HCT116 (cell line): ENCODE results near the gene ADARB2. TPM values are rescaled to one million over a fixed set of nuclear protein-coding genes. Genes with fewer than 3 reads are reported as not detected.

ENCODE experiments used
- ATAC-seq: fragments of 200-7000 bp; cut with Tn5 transposase; 2 replicates; pipeline ENCODE4 v1.9.1; 2020; ENCODE audit warnings: mild to moderate bottlenecking, moderate library complexity
- BruUV-seq: library from RNA; stranded (reverse); fragments of 400-500 nt; replicated peaks from 2 replicates; lab custom pipeline; 2021; lab: Mats Ljungman, UMichigan
- CTCF ChIA-PET: fragments of 300-600 bp; sonication (Branson Sonifier 250); formaldehyde crosslinking; loops from one replicate; lab custom pipeline; 2021; ENCODE audit warnings: antibody characterized with exemption; lab: Charles Lee
- POLR2A ChIA-PET: fragments of 300-600, 350-600 bp; sonication (Branson Sonifier 250); formaldehyde crosslinking; loops from one replicate; lab custom pipeline; 2021; ENCODE audit warnings: antibody characterized with exemption; lab: Charles Lee
- RAD21 ChIA-PET, 2 experiments: fragments of 300-600 bp; sonication (Branson Sonifier 250); formaldehyde crosslinking; loops; one replicate each; lab custom pipeline; 2023; ENCODE audit warnings: low total read pairs in 2 of 2; ENCODE audit not compliant: uncharacterized antibody in 2 of 2, unreplicated experiment in 2 of 2, low non-redundant PET in 1 of 2; lab: Charles Lee
- DNase-seq: peaks from one replicate; pipeline ENCODE4 v3.0.0-alpha.2; 2010; ENCODE audit warnings: low read depth, low spot score
- H2AFZ ChIP-seq: fragments of 200-600 bp; shearing (Covaris generic), sonication (generic); 2 replicates; pipeline ENCODE4 v1.6.1; 2017; ENCODE audit warnings: low read depth, mixed run types, mixed read lengths, antibody characterized with exemption, low read length; ENCODE audit not compliant: poor library complexity, severe bottlenecking
- H3K27ac ChIP-seq: 2 replicates; pipeline ENCODE4 v1.5.1; 2012; ENCODE audit warnings: low read depth, low read length
- H3K27me3 ChIP-seq: fragments of 200-600 bp; sonication (generic); 2 replicates; pipeline ENCODE4 v1.6.1; 2016; ENCODE audit warnings: mixed run types, low read length, mixed read lengths; ENCODE audit not compliant: insufficient read depth
- H3K36me3 ChIP-seq, 2 experiments: fragments of 200-500 bp in 1 of 2; fragments of 200-600 bp in 1 of 2; sonication (Bioruptor generic) in 1 of 2; sonication (generic) in 1 of 2; 2 replicates each; pipeline versions ENCODE4 v1.5.1 to v1.6.1; 2014 to 2016; ENCODE audit warnings: low read length in 2 of 2, inconsistent platforms in 1 of 2, mixed read lengths in 1 of 2, mixed run types in 1 of 2; ENCODE audit not compliant: insufficient read depth in 2 of 2, control insufficient read depth in 1 of 2
- H3K4me1 ChIP-seq, 2 experiments: fragments of 200-600 bp in 1 of 2; sonication (generic) in 1 of 2; 2 replicates each; pipeline versions ENCODE4 v1.5.1 to v1.6.1; 2012 to 2017; ENCODE audit warnings: low read length in 2 of 2, inconsistent platforms in 1 of 2, mild to moderate bottlenecking in 1 of 2, mixed read lengths in 1 of 2, mixed run types in 1 of 2, moderate library complexity in 1 of 2; ENCODE audit not compliant: insufficient read depth in 2 of 2, control insufficient read depth in 1 of 2
- H3K4me2 ChIP-seq: fragments of 200-600 bp; sonication (generic); 2 replicates; pipeline ENCODE4 v1.6.1; 2017; ENCODE audit warnings: mixed run types, low read length, mixed read lengths
- H3K4me3 ChIP-seq, 2 experiments: fragments of 200-600 bp in 1 of 2; sonication (generic) in 1 of 2; replicated peaks in 1 of 2; 2 replicates each; pipeline ENCODE4 v1.5.1; 2011 to 2016; ENCODE audit warnings: low read length in 2 of 2, control low read depth in 1 of 2, low read depth in 1 of 2, mild to moderate bottlenecking in 1 of 2, mixed read lengths in 1 of 2, mixed run types in 1 of 2
- H3K79me2 ChIP-seq: fragments of 200-600 bp; sonication (generic); 2 replicates; pipeline ENCODE4 v1.6.1; 2017; ENCODE audit warnings: mild to moderate bottlenecking, mixed run types, low read length, moderate library complexity, mixed read lengths; ENCODE audit not compliant: insufficient read depth
- H3K9ac ChIP-seq: fragments of 200-600 bp; sonication (generic); 2 replicates; pipeline ENCODE4 v1.6.1; 2016; ENCODE audit warnings: low read length, mixed read lengths
- H3K9me2 ChIP-seq: fragments of 200-600 bp; sonication (generic), shearing (Covaris generic); 2 replicates; pipeline ENCODE4 v1.6.1; 2017; ENCODE audit warnings: mixed run types, mild to moderate bottlenecking, moderate library complexity; ENCODE audit not compliant: insufficient read depth
- H3K9me3 ChIP-seq, 2 experiments: fragments of 200-500 bp in 1 of 2; fragments of 200-600 bp in 1 of 2; sonication (Bioruptor generic) in 1 of 2; sonication (generic) in 1 of 2; 2 replicates each; pipeline ENCODE4 v1.6.1; 2014 to 2017; ENCODE audit warnings: low read length in 2 of 2, mixed read lengths in 2 of 2, inconsistent platforms in 1 of 2, low read depth in 1 of 2, mild to moderate bottlenecking in 1 of 2, mixed run types in 1 of 2, moderate library complexity in 1 of 2; ENCODE audit not compliant: control insufficient read depth in 1 of 2, insufficient read depth in 1 of 2
- H4K20me1 ChIP-seq: fragments of 200-600 bp; sonication (generic), shearing (Covaris generic); 2 replicates; pipeline ENCODE4 v1.6.1; 2017; ENCODE audit warnings: mixed run types, mild to moderate bottlenecking, moderate library complexity; ENCODE audit not compliant: insufficient read depth
- EGR1 ChIP-seq: IDR thresholded peaks from 2 replicates; pipeline ENCODE4 v1.6.1; 2012; ENCODE audit warnings: low read depth
- EZH2 ChIP-seq: fragments of 200-600 bp; sonication (generic); IDR thresholded peaks from 2 replicates; pipeline ENCODE4 v1.6.1; 2017; ENCODE audit warnings: antibody characterized with exemption, mixed run types
- EZH2phosphoT487 ChIP-seq: fragments of 200-600 bp; IDR thresholded peaks from 2 replicates; pipeline ENCODE4 v1.6.1; 2018; ENCODE audit warnings: antibody characterized with exemption, borderline replicate concordance
- REST ChIP-seq: IDR thresholded peaks from 2 replicates; pipeline ENCODE4 v1.6.1; 2012; ENCODE audit warnings: low read depth
- SIN3A ChIP-seq: IDR thresholded peaks from 2 replicates; pipeline ENCODE4 v1.6.1; 2012; ENCODE audit warnings: low read depth
- ZFX ChIP-seq: fragments of 450-650 bp; IDR thresholded peaks from 2 replicates; pipeline ENCODE4 v1.6.1; 2017
- intact Hi-C: fragments of 100-400 bp; cut with micrococcal nuclease; formaldehyde crosslinking; loops from 2 replicates; pipeline ENCODE4 v1.10.0; 2022
- total RNA-seq: library from RNA; stranded (reverse); gene quantifications from one replicate; pipeline ENCODE4 v1.2.1, GENCODE V29; 2021; ENCODE audit not compliant: unreplicated experiment
- TF ChIP-seq, protein P1 (sequence below): IDR thresholded peaks from 2 replicates; pipeline ENCODE4 v1.6.1; 2011; ENCODE audit warnings: mild to moderate bottlenecking, low read length, moderate library complexity; ENCODE audit not compliant: insufficient replicate concordance; ENCODE audit errors: extremely low read depth
- TF ChIP-seq, protein P2 (sequence below): IDR thresholded peaks from 2 replicates; pipeline ENCODE4 v1.6.1; 2012
- TF ChIP-seq, protein P3 (sequence below): IDR thresholded peaks from 2 replicates; pipeline ENCODE4 v1.6.1; 2012

The ADARB2 gene
- total RNA-seq, 1 experiment from 2014 or later: not detected

DNA sequence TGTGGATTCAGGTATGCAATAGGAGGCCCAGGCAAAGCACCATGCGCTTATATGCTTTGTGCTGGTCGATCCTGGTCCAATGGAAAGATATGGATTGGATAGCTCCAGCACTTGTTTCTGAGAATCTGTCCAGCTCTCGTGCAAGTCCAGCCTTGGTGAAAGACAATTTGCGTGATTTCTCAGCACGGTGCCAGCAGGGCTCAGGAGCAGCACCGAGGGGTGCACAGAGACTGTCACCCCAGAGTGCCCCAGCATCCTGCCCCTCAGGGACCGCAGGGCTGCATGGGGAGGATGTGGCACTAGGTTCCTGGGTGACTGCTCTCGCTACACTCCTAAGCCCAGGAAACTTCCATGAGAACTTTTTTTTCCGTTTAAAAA lies 455.9 kb downstream of the ADARB2 start:
- no peak overlapping the region for H3K27ac ChIP-seq
- BruUV-seq: no TSS peak
- H3K27me3 ChIP-seq: peaks cover 29% of the 10 kb centered on the region
- CTCF ChIA-PET: no interaction called here
- H3K9ac ChIP-seq: no peak overlapping the region
- no peaks in the 10 kb centered on the region for H3K79me2 ChIP-seq
- no peak overlapping the region for H3K4me3 ChIP-seq
- no peaks in the 10 kb centered on the region for H3K36me3 ChIP-seq
- DNase-seq (no peak), ATAC-seq (no peak)
- POLR2A ChIA-PET: no interaction called here
- no peak overlapping the region for H3K4me2 ChIP-seq
- no peaks in the 10 kb centered on the region for H3K4me1 ChIP-seq
- H3K9me3 ChIP-seq: no peaks in the 10 kb centered on the region
- TF ChIP-seq, protein P1, sequence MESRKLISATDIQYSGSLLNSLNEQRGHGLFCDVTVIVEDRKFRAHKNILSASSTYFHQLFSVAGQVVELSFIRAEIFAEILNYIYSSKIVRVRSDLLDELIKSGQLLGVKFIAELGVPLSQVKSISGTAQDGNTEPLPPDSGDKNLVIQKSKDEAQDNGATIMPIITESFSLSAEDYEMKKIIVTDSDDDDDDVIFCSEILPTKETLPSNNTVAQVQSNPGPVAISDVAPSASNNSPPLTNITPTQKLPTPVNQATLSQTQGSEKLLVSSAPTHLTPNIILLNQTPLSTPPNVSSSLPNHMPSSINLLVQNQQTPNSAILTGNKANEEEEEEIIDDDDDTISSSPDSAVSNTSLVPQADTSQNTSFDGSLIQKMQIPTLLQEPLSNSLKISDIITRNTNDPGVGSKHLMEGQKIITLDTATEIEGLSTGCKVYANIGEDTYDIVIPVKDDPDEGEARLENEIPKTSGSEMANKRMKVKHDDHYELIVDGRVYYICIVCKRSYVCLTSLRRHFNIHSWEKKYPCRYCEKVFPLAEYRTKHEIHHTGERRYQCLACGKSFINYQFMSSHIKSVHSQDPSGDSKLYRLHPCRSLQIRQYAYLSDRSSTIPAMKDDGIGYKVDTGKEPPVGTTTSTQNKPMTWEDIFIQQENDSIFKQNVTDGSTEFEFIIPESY: no peak
- TF ChIP-seq ZFX: no peak
- no peak for TF ChIP-seq SIN3A
- no peak for TF ChIP-seq EZH2phosphoT487
- intact Hi-C loops: no loop called here
- no peaks in the 10 kb centered on the region for H3K9me2 ChIP-seq
- RAD21 ChIA-PET: no interaction called here
- no peak overlapping the region for H2AFZ ChIP-seq
- H4K20me1 ChIP-seq: no peaks in the 10 kb centered on the region

DNA sequence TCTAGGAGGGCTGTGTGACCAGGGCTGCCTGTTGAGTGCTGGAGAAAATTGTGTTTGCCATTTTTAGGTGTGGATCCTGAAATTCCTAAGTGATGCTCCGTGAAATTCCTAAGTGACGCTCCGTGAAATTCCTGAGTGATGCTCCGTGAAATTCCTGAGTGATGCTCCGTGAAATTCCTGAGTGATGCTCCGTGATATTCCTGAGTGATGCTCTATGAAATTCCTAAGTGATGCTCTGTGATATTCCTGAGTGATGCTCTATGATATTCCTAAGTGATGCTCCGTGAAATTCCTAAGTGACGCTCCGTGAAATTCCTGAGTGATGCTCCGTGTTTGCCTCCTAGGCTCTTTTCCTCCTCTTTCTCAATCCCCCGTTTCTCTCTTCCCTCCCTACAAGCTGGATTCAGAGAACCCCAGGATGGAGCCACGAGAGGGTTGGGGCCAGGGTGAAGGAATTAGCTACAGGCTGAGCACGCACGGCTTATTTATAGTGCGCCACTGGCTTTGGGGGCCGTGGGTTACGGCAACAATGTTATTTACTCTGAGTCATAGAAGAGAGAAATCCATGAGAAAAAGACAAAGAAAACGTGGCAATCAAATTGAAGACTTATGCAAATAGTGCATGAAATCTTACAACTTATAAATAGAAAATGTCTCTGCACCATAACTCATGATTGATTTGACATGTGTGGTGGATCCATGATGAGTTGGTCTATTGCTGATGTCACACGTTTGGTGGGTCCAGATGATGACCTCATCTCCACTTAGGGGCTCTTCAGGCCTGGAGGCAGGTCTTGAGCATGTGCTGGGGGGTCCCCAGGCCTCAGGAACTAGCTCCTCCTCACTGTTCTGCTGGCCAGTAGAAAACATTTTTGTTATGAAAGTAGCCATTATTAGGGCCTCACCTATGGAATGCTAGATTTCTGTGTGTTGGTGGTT lies 456.6 kb downstream of the ADARB2 start:
- peaks cover 25% of the 10 kb centered on the region for H3K27me3 ChIP-seq
- H3K4me1 ChIP-seq: no peaks in the 10 kb centered on the region
- no peak overlapping the region for H2AFZ ChIP-seq
- intact Hi-C loops: no loop called here
- H3K9me2 ChIP-seq: no peaks in the 10 kb centered on the region
- DNase-seq (no peak), ATAC-seq (no peak)
- H3K79me2 ChIP-seq: no peaks in the 10 kb centered on the region
- no peak overlapping the region for H3K9ac ChIP-seq
- POLR2A ChIA-PET: no interaction called here
- no TSS peak for BruUV-seq
- CTCF ChIA-PET: no interaction called here
- H3K36me3 ChIP-seq: no peaks in the 10 kb centered on the region
- H3K4me2 ChIP-seq: no peak overlapping the region
- no peak overlapping the region for H3K4me3 ChIP-seq
- H3K27ac ChIP-seq: no peak overlapping the region
- RAD21 ChIA-PET: no interaction called here
- H3K9me3 ChIP-seq: no peaks in the 10 kb centered on the region
- H4K20me1 ChIP-seq: no peaks in the 10 kb centered on the region
- TF ChIP-seq REST: no peak
- TF ChIP-seq, protein P2, sequence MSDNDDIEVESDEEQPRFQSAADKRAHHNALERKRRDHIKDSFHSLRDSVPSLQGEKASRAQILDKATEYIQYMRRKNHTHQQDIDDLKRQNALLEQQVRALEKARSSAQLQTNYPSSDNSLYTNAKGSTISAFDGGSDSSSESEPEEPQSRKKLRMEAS: no peak
- TF ChIP-seq, protein P1: no peak
- no peak for TF ChIP-seq ZFX
- TF ChIP-seq EZH2: no peak
- TF ChIP-seq, protein P3, sequence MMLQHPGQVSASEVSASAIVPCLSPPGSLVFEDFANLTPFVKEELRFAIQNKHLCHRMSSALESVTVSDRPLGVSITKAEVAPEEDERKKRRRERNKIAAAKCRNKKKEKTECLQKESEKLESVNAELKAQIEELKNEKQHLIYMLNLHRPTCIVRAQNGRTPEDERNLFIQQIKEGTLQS: no peak
- TF ChIP-seq EGR1: no peak
